Amniotic stem cell (primary cell): ENCODE data around the gene HSPG2.
"Not testable (repeated sequence)": the region's sequence is repeated elsewhere in the genome, so short reads cannot be mapped to it uniquely, and the experiment has no call there.

Experiments used
- DNase-seq: peaks from one replicate; lab custom pipeline; 2025; lab: John Stamatoyannopoulos, UW

HSPG2 gene

DNA sequence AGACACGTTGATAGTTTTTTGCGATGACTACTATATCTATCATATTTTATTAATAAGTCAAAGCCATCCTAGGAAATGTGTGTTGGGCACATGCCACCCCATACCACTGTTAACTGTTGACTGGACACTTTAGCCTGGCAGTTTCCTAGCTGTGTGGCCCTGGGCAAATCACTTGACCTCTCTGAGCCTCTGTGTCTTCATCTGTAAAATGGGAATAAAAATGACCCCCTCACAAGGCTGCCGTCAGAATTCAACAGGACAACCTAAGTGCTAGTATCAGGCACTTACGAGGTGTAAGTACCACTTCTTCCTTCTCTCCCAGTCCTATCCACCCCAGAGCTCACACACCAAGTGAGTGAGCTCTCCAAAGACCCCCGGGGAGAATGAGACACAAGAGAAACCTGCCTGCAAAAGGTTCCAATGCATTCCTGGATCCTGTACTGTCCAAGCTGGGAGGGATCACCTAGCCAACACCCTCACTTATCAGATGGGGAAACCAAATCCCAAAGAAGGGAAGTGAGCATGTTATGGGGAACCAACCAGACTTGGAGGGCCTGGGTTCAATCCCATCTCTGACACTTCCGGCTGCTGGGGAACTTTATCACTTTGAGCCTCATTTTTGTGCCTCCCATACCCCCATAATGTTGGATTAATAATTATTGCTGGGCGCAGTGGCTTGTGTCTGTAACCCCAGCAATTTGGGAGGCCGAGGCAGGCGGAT, 24.9 kb downstream of the HSPG2 start:
- DNase-seq = no peak

DNA sequence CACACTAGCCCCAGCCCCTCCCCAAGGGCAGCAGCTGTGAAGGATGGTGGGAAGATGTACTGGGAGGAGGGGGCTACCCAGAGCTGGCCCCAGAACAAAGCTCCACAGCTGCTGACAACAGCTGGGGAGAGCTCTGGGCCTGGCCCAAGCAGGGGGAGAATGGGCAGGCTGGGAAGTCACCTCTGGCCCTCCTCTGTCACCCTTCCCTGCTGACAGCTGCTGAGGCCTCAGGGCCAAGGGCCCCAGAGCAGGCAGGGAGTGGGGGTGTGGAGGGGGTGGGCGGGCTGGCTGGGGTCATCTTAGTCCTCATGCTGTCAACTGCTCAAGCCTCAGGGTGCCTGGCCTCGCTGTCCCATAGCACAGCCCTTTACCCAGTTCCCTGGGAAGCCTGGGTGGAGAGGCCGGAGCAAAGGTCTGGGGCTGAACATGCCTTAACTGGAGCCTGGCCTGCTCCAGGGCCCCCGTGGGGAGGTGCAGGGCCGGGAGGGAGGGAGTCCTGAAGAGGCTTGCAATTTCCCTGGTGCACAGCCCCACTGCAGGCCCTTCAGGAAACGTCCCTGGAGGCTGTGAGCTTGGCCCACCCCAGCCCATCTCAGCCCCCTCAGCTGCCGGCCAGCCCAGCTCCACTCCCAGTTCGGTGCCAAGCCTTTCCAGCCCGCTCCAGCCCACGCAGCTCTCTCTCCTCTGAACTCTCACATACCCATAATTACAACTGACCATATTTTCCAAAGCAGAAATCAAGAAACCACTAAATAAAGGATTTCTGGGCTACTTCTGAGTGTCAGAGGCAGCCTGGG, 25.7 kb downstream of the HSPG2 start:
- DNase-seq = no peak

- DNase-seq = no peak
These were observed 26.4 kb downstream of the HSPG2 start for GRCh38 chr1:21910558-21911204.

GRCh38 chr1:21909787-21910503, 27.2 kb downstream of the HSPG2 start:
- DNase-seq = no peak

DNA sequence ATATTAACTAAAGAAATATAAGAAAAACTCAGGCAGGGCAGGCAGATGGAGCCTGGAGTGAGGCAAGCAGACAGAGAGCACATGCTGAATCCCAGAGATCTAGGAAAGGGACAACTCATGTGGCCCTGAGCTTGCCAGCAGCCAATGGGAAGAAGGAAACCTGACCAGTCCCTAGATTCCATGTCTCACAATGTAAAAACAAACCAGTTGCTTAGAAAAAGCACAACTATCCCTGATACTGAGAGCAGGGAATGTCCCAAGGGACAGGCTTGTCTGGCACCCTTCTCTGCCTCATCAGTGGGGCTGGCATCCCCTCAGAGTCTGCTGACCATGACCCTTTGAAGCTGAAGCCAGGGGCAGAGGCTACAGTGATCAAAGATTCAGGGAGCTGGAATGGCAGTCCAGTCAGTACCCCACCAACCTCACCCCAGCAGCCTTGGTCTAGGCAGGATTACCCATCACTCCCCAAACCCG, 27.8 kb downstream of the HSPG2 start:
- no peak for DNase-seq

DNA sequence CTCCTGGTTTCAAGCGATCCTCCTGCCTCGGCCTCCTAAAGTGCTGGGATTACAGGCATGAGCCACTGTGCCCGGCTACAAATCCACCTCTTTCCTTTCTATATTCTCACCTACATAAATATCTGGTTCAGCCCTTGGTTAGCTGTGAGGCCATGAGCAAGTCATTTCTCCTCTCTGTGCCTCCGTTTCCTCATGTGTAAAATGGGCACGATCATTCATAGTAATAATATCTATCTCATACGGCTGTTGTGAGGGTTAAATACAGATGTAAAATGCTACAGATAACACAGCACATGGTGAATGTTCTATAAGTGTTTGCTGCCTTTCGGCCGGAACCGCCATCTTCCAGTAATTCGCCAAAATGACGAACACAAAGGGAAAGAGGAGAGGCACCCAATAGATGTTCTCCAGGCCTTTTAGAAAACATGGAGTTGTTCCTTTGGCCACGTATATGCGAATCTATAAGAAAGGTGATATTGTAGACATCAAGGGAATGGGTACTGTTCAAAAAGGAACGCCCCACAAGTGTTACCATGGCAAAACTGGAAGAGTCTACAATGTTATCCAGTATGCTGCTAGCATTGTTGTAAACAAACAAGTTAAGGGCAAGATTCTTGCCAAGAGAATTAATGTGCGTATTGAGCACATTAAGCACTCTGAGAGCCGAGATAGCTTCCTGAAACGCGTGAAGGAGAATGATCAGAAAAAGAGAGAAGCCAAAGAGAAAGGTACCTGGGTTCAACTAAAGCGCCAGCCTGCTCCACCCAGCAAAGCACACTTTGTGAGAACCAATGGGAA, 29.2 kb downstream of the HSPG2 start:
- not testable (repeated sequence) for DNase-seq

- no peak for DNase-seq
These were observed 30.1 kb downstream of the HSPG2 start for GRCh38 chr1:21907079-21907418.

DNA sequence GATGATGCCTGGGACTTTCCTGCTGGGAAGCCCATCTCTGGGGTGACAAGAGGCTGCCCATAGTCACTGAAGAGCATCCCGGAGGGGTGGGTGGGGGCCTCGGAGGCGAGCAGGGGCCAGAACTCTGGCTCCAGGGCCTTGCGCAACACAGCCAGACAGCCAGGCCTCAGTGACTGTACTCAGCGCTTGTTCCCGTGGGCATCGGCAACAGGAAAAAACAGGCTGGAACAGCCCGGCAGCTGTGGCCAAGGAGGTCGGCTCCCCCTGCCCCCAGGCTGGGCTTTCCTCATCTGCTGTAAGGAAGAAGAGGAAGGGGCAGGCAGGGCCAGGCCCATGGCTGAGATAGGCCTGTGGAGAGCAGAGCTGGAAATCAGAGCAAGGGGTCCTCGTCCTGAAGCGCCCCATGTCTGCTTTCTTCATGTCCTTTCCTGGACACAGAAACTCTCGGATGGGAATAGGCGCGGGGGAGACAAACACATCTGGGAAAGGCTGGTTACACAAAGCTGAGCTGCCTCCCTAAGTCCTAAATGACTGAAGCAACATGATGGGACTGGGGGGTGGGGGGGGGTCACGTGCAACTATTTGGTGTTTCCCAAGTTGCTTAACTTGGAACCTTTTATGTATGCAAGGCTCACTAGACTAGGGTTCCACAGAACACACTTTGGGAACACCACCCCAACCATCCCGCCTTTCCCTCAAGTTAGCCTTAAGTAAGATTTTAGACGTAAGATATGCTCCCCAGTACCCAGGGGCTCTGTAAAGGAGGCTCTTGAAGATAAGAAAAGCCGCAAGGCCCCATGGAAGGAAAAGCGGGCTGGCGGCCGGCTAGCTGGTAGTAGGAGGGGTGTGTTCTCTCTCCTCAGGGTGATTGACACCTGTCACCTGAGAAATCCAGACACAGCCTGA, 30.7 kb downstream of the HSPG2 start:
- no peak for DNase-seq

DNA sequence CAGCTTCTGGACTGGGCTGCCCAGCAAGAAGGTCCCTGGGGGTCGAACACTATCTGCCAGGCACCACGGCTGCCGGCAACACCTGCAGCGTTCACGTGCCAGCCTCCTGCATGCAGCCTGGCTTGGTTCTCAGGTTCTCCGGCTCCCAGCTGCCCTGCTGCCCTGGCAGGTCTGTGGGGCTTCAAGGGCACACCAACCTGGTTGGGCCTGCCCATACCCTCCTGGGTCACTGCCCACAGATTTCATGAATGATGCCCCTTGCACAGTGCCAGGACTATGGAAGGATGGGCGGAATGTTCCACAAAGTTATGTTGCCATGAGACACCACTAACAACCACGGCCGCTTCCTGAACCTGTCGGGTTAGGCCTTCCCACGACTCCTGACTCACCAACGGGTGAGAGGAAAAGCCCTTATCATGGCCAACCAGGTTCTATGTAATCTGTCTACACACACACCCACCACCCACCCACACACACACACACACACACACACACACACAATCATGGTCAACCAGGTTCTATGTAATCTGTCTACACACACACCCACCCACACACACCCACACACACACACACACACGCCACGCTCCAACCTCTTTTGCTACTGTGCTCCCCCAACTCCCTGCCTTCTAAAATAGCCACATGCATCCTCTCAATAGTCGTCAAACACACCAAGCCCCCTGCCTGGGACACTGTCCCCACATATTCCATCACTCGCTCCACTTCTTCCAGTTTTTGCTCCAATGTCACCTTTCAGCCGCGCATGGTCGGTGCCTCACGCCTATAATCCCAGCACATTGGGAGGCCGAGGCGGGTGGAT, 32.2 kb downstream of the HSPG2 start:
- no peak for DNase-seq

- DNase-seq = no peak
These were observed 32.7 kb downstream of the HSPG2 start for GRCh38 chr1:21904454-21904703.

DNA sequence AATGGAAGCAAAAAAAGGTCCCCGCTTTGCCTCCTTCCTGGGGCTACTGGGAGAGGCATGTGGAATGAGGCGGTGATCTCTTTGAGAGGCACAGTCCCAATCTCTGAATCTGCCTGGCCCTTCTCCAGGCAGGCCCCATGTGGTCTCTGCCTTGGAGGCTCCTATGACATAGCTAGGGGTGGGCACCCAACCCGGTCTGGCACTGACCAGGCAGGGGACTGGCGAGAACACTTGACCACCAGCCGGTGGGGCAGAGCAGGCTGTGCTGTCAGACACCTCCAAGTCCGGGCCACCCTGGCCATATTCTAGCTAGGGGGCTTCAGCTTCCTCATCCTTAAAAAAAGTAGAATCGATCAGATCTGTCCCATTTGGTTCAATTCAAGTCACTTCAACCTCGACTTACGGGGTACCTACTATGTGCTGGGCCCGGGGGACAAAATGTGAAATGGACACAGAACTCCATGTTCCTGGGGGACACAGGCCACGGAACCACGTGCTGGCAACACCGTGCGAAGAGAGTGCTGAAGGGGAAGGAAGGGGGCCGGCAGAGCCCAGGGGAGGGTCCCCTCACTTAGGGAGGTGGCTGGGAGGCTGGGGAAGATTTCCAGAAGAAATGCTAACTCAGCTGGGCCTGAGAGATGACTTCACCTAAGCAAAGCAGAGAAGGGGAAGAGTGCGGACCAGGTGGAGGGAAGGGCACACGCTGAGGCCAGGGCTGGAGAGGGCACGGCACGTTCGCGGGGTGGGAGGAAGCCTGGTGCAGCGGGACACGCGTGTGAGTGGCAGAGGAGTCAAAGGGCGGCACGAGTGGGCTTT, 33.3 kb downstream of the HSPG2 start:
- DNase-seq = no peak

- no peak for DNase-seq
These were observed 34.8 kb downstream of the HSPG2 start for GRCh38 chr1:21902026-21903012.

GRCh38 chr1:21901473-21901847, 35.6 kb downstream of the HSPG2 start:
- DNase-seq = no peak

GRCh38 chr1:21900766-21901472, 36.2 kb downstream of the HSPG2 start:
- DNase-seq = no peak

DNA sequence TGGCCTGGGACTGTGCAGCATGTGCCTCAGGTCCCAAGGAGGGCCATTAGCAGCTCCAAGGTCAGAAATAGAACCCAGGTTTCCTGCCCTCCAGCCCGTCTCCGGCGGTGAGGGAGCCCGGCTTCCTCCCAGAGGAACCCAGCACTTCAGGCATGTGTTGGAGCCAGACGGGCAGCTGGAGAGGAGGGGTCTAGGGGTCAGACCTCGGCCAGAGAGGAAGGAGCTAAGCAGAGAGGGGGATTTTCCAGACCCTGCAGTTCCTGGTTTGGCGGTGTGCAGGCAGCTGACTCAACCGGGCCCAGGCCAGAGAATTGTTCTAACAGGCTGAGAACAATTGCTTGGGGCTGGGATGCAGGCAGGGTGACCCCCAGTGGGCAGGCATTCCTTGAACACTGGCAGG, 37.1 kb downstream of the HSPG2 start:
- no peak for DNase-seq

- no peak for DNase-seq
These were observed 37.8 kb downstream of the HSPG2 start for GRCh38 chr1:21899267-21899810.
